Endothelial cell of umbilical vein (primary cell): Measurements from ENCODE around the gene KIDINS220. TPM values are rescaled to one million over a fixed set of nuclear protein-coding genes. Genes with fewer than 3 reads are reported as not detected.

ENCODE experiments used
- BruUV-seq: library from RNA; stranded (reverse); fragments of 400-500 nt; replicated peaks from 2 replicates; lab custom pipeline; 2021; lab: Mats Ljungman, UMichigan
- CTCF ChIA-PET: fragments of 300-600, 350-600 bp; sonication (Branson Sonifier 250); formaldehyde crosslinking; loops from one replicate; lab custom pipeline; 2021; ENCODE audit warnings: antibody characterized with exemption, inconsistent platforms; lab: Charles Lee
- POLR2A ChIA-PET: fragments of 300-600, 350-600 bp; sonication (Branson Sonifier 250); formaldehyde crosslinking; loops from one replicate; lab custom pipeline; 2021; ENCODE audit warnings: antibody characterized with exemption, inconsistent platforms; lab: Charles Lee
- DNase-seq: peaks from one replicate; pipeline ENCODE4 v3.0.0-alpha.2; 2011; ENCODE audit warnings: low read depth, low spot score
- FAIRE-seq: peaks from 2 replicates; lab custom pipeline; 2011; peaks lifted over from hg19 to GRCh38; lab: Jason Lieb, UNC
- H2AFZ ChIP-seq: 2 replicates; pipeline ENCODE4 v1.6.0; 2012; ENCODE audit warnings: low read depth, low read length, control low read depth, inconsistent platforms
- H3K27ac ChIP-seq: 2 replicates; pipeline ENCODE4 v1.5.1; 2011; ENCODE audit warnings: low read depth, mild to moderate bottlenecking, control low read depth, low read length, moderate library complexity; ENCODE audit not compliant: insufficient read depth
- H3K27me3 ChIP-seq, 2 experiments: 2 replicates each; pipeline versions ENCODE4 v1.6.0 to v1.6.1; 2011; ENCODE audit warnings: low read length in 2 of 2, mixed read lengths in 1 of 2; ENCODE audit not compliant: control insufficient read depth in 2 of 2, insufficient read depth in 2 of 2
- H3K36me3 ChIP-seq, 2 experiments: 2 replicates in 1 of 2; 3 replicates in 1 of 2; pipeline ENCODE4 v1.5.1; 2011; ENCODE audit warnings: low read length in 2 of 2, mild to moderate bottlenecking in 1 of 2, moderate library complexity in 1 of 2; ENCODE audit not compliant: control insufficient read depth in 2 of 2, insufficient read depth in 2 of 2; ENCODE audit errors: extremely low read depth in 1 of 2
- H3K4me1 ChIP-seq: 3 replicates; pipeline ENCODE4 v1.5.1; 2011; ENCODE audit warnings: mild to moderate bottlenecking, low read length; ENCODE audit not compliant: control insufficient read depth, insufficient read depth; ENCODE audit errors: extremely low read depth
- H3K4me2 ChIP-seq: 2 replicates; pipeline ENCODE4 v1.6.1; 2011; ENCODE audit warnings: low read length, control low read depth, mixed read lengths; ENCODE audit not compliant: insufficient read depth
- H3K4me3 ChIP-seq, 3 experiments: fragments of 200-600 bp in 1 of 3; sonication (generic), shearing (Covaris generic) in 1 of 3; replicated peaks in 1 of 3; 2 replicates each; pipeline ENCODE4 v1.5.1; 2011 to 2016; ENCODE audit warnings: control low read depth in 3 of 3, low read length in 3 of 3, mild to moderate bottlenecking in 2 of 3, inconsistent platforms in 1 of 3, low read depth in 1 of 3, moderate library complexity in 1 of 3; ENCODE audit not compliant: insufficient read depth in 1 of 3
- H3K79me2 ChIP-seq: 2 replicates; pipeline ENCODE4 v1.6.0; 2012; ENCODE audit warnings: low read length, inconsistent platforms; ENCODE audit not compliant: control insufficient read depth, insufficient read depth
- H3K9ac ChIP-seq: replicated peaks from 2 replicates; pipeline ENCODE3; 2011; ENCODE audit warnings: low read length, control low read depth; ENCODE audit not compliant: insufficient read depth; ENCODE audit errors: extremely low read depth
- H3K9me1 ChIP-seq: replicated peaks from 3 replicates; pipeline ENCODE4 v1.6.0; 2011; ENCODE audit warnings: mild to moderate bottlenecking, low read length; ENCODE audit not compliant: control insufficient read depth, insufficient read depth; ENCODE audit errors: extremely low read depth
- H3K9me3 ChIP-seq: replicated peaks from 2 replicates; pipeline ENCODE4 v1.5.1; 2012; ENCODE audit warnings: low read length, inconsistent platforms; ENCODE audit not compliant: control insufficient read depth, insufficient read depth
- H4K20me1 ChIP-seq: replicated peaks from 2 replicates; pipeline ENCODE3; 2011; ENCODE audit warnings: mild to moderate bottlenecking, low read length; ENCODE audit not compliant: control insufficient read depth, insufficient read depth; ENCODE audit errors: extremely low read depth
- EZH2 ChIP-seq: IDR thresholded peaks from 2 replicates; pipeline ENCODE4 v1.6.1; 2012; ENCODE audit warnings: borderline replicate concordance, low read depth, mild to moderate bottlenecking, moderate library complexity, low read length, inconsistent platforms; ENCODE audit not compliant: severe bottlenecking
- JUN ChIP-seq: IDR thresholded peaks from 2 replicates; pipeline ENCODE4 v1.6.1; 2011; ENCODE audit warnings: borderline replicate concordance, low read depth; ENCODE audit not compliant: insufficient read length, insufficient read depth
- MYC ChIP-seq: IDR thresholded peaks from one replicate; pipeline ENCODE4 v1.6.1; 2011; ENCODE audit warnings: mild to moderate bottlenecking, low read depth, low read length
- POLR2A ChIP-seq: IDR thresholded peaks from 2 replicates; pipeline ENCODE4 v1.6.1; 2012; ENCODE audit warnings: low read depth, mild to moderate bottlenecking, control low read depth, low read length
- dilution Hi-C: fragments of 300-500 bp; cut with MboI; formaldehyde crosslinking; loops from one replicate; pipeline ENCODE4 v1.15.0; 2019; ENCODE audit warnings: low sequenced_read_pairs; ENCODE audit not compliant: extremely low pct_ligation_motif_present
- intact Hi-C: fragments of 100-400 bp; cut with micrococcal nuclease; formaldehyde crosslinking; loops from one replicate; pipeline ENCODE4 v1.10.0; 2022
- polyA plus RNA-seq, 4 experiments: library from polyadenylated mRNA; depleted of rRNA in 3 of 4; stranded (reverse) in 3 of 4; unstranded in 1 of 4; fragments of >200 nt; gene quantifications; 2 replicates each; pipeline versions ENCODE4 v1.2.1 to v1.2.3, GENCODE V29; 2011 to 2012; ENCODE audit warnings: missing spikeins in 1 of 4
- total RNA-seq: library from RNA; stranded (reverse); gene quantifications from 2 replicates; pipeline ENCODE4 v1.2.3, GENCODE V29; 2021
- TF ChIP-seq, protein P1 (sequence below), 2 donors: IDR thresholded peaks; 1 replicate in 1 of 2; 2 replicates in 1 of 2; pipeline ENCODE4 v1.5.1; 2011; ENCODE audit warnings: low read length in 2 of 2, mild to moderate bottlenecking in 2 of 2, moderate library complexity in 2 of 2, control low read depth in 1 of 2, inconsistent platforms in 1 of 2, low read depth in 1 of 2; ENCODE audit not compliant: insufficient read depth in 1 of 2; ENCODE audit errors: extremely low read depth in 1 of 2
- TF ChIP-seq, protein P2 (sequence below): IDR thresholded peaks from 2 replicates; pipeline ENCODE4 v1.6.1; 2011; ENCODE audit not compliant: insufficient read depth, insufficient read length

Gene KIDINS220
- total and polyA plus RNA-seq, 2 donors (not counting 3 experiments of a cell fraction or from before 2014, with no cell fraction given), result 33.9 to 41.3 TPM

DNA sequence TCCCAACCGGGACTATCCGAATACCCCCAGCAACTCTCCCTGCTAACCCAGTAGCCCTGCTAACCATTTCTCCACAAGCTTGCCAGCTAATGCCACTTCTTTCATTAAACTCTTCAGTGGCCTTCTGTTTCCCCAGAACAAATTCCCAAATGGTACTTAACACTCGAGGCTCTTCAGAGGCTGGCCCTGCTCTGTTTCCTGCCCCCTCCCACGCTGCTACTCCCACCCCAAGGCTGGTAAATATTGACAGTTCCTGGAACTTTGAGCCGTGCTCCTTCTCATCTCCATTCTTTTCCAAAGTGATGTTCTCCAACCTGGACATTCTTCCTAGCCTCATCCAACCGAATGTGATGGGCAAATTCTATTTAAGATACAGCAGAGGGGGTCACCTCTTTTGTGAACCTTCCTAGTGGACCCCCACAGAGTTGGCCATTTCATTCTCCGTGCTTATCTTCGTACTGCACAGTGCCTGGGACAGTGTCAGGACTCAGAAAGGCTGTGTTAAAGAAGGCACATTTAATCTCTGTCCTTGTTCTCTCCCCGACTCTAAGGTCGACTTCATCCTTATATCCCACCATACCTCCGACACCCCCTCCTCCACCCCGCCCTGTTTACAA, 3.2 kb upstream of the KIDINS220 start:
- Histone ChIP-seq H3K4me3 (no peak overlapping the region), H3K4me2 (no peak overlapping the region), H3K9me3 (no peaks in the 10 kb centered on the region), H3K27ac (no peak overlapping the region), H3K9me1 (no peaks in the 10 kb centered on the region), H3K79me2 (peaks cover 12% of the 10 kb centered on the region), H3K4me1 (peaks cover 9% of the 10 kb centered on the region), H3K36me3 (no peaks in the 10 kb centered on the region), H3K9ac (no peak overlapping the region), H2AFZ (no peak overlapping the region), H4K20me1 (no peaks in the 10 kb centered on the region), H3K27me3 (peaks cover 3 to 5% of the 10 kb centered on the region in 2 experiments)
- CTCF ChIA-PET, result no interaction called here
- DNase-seq (no peak), FAIRE-seq (no peak)
- dilution Hi-C loops (no loop called here), intact Hi-C loops (no loop called here)
- TF ChIP-seq JUN, result no peak
- no peak for TF ChIP-seq POLR2A
- TF ChIP-seq, protein P1, sequence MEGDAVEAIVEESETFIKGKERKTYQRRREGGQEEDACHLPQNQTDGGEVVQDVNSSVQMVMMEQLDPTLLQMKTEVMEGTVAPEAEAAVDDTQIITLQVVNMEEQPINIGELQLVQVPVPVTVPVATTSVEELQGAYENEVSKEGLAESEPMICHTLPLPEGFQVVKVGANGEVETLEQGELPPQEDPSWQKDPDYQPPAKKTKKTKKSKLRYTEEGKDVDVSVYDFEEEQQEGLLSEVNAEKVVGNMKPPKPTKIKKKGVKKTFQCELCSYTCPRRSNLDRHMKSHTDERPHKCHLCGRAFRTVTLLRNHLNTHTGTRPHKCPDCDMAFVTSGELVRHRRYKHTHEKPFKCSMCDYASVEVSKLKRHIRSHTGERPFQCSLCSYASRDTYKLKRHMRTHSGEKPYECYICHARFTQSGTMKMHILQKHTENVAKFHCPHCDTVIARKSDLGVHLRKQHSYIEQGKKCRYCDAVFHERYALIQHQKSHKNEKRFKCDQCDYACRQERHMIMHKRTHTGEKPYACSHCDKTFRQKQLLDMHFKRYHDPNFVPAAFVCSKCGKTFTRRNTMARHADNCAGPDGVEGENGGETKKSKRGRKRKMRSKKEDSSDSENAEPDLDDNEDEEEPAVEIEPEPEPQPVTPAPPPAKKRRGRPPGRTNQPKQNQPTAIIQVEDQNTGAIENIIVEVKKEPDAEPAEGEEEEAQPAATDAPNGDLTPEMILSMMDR (IDR thresholded peaks at IDR 0.05; ENCODE audit: extremely low read depth in 1 of 2, insufficient read depth in 1 of 2, low read depth in 1 of 2, low read length in 2 of 2), result no peak
- TF ChIP-seq EZH2, result no peak
- no peak for TF ChIP-seq MYC
- TF ChIP-seq, protein P2, sequence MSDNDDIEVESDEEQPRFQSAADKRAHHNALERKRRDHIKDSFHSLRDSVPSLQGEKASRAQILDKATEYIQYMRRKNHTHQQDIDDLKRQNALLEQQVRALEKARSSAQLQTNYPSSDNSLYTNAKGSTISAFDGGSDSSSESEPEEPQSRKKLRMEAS, result no peak
- BruUV-seq, result no TSS peak
- POLR2A ChIA-PET, result no interaction called here
